ENCODE results near the gene SYT1. TPM values are rescaled to one million over a fixed set of nuclear protein-coding genes. Genes with fewer than 3 reads are reported as not detected.

The SYT1 gene
- total and polyA plus RNA-seq, 2 of the 8 experiments (the other 6 are each of a cell fraction or from before 2014, with no cell fraction given): 11.0 to 34.6 TPM

- ChIA-PET CTCF (ENCODE audit: partially characterized antibody) (interaction anchor here (1.0 kb wide), 1 partner anchor 270 kb away, joined by 3 read pairs; no protein-coding TSS in a partner anchor), POLR2A (ENCODE audit: partially characterized antibody) (no interaction called here)
- Histone ChIP-seq H3K18ac (ENCODE audit: extremely low read depth, low read length) (no peak overlapping the region), H3K36me3 (ENCODE audit: control insufficient read depth in 2 of 4, insufficient read depth in 4 of 4, low read length in 3 of 4) (no peaks in the 10 kb centered on the region), H2BK12ac (ENCODE audit: low read depth, low read length) (no peak overlapping the region), H3K56ac (replicated peaks; ENCODE audit: insufficient read length, low read depth, low read length) (no peak overlapping the region), H4K5ac (ENCODE audit: insufficient read length, low read depth, low read length) (no peak overlapping the region), H3K9ac (replicated peaks in 1 of 4; ENCODE audit: extremely low read depth in 1 of 4, low read depth in 3 of 4, low read length in 3 of 4) (no peak overlapping the region), H2BK120ac (replicated peaks; ENCODE audit: low read depth, low read length) (no peak overlapping the region), H3K9me3 (ENCODE audit: insufficient read depth in 2 of 2, low read depth in 1 of 2, low read length in 1 of 2) (no peaks in the 10 kb centered on the region), H2AFZ (ENCODE audit: low read length) (no peak overlapping the region), H4K91ac (replicated peaks; ENCODE audit: insufficient read length, low read length) (no peak overlapping the region), H4K8ac (ENCODE audit: extremely low read depth, insufficient read depth, low read length) (no peak overlapping the region), H3K23me2 (ENCODE audit: low read depth, low read length) (peaks cover 1% of the 10 kb centered on the region; the same call in 1 of the 2 replicates), H2AK5ac (ENCODE audit: low read depth, low read length) (no peak overlapping the region), H2BK20ac (ENCODE audit: low read length) (no peak overlapping the region), H3K27me3 (replicated peaks in 1 of 4; ENCODE audit: control insufficient read depth in 3 of 4, extremely low read depth in 1 of 4, insufficient read depth in 3 of 4, low read length in 3 of 4) (no peaks in the 10 kb centered on the region), H2BK15ac (ENCODE audit: low read length) (no peak overlapping the region), H3K14ac (ENCODE audit: insufficient read length) (no peak overlapping the region), H3K4me2 (ENCODE audit: insufficient read depth in 1 of 2, low read depth in 2 of 2, low read length in 2 of 2) (no peak overlapping the region), H3K23ac (ENCODE audit: insufficient read length) (no peak overlapping the region), H3K79me2 (ENCODE audit: control insufficient read depth in 1 of 2, insufficient read depth in 2 of 2, low read length in 2 of 2) (no peaks in the 10 kb centered on the region), H3K79me1 (ENCODE audit: low read depth, low read length) (no peaks in the 10 kb centered on the region), H3K4ac (replicated peaks; ENCODE audit: insufficient read length, low read depth, low read length) (no peak overlapping the region), H3K27ac (ENCODE audit: low read depth, low read length) (no peak overlapping the region), H4K20me1 (replicated peaks in 1 of 2; ENCODE audit: control insufficient read depth in 1 of 2, insufficient read depth in 2 of 2, low read length in 2 of 2) (no peaks in the 10 kb centered on the region), H3K4me1 (replicated peaks in 1 of 4; ENCODE audit: control insufficient read depth in 3 of 4, insufficient read depth in 4 of 4, low read length in 3 of 4) (peaks cover 0 to 10% (median 5%) of the 10 kb centered on the region in 4 experiments; a peak in 5 of 7 replicates), H2BK5ac (ENCODE audit: low read depth, low read length) (no peak overlapping the region), H3K4me3 (ENCODE audit: extremely low read depth in 1 of 4, insufficient read depth in 2 of 4, low read depth in 3 of 4, low read length in 4 of 4) (no peak overlapping the region)
- 68% methylated on average over 2 of the region's 2 CpGs; no CpG with 5 or more reads in 1 of the 2 experiments for WGBS, 2 experiments (ENCODE audit: extremely low coverage in 1 of 2, insufficient coverage in 1 of 2, insufficient read length in 1 of 2, insufficient replicate concordance in 2 of 2, low coverage in 1 of 2, low lambda C conversion rate in 2 of 2, missing lambda C conversion rate in 1 of 2)
- TF ChIP-seq SAP30 (IDR thresholded peaks at IDR 0.05; ENCODE audit: insufficient read depth, insufficient replicate concordance, low read length) (no peak), FOSL1 (IDR thresholded peaks at IDR 0.05; ENCODE audit: insufficient read depth, low read depth, low read length) (no peak), EZH2 (IDR thresholded peaks at IDR 0.05; ENCODE audit: low read depth, low read length, severe bottlenecking) (no peak), ATF3 (IDR thresholded peaks at IDR 0.05; ENCODE audit: insufficient read depth, low read depth, low read length) (no peak), SP2 (IDR thresholded peaks at IDR 0.05; ENCODE audit: low read length) (no peak)
- FAIRE-seq: no peak
- no peak for DNase-seq (ENCODE audit: low read depth in 1 of 2, low spot score in 2 of 2)
Observed at GRCh38 chr12:79482921-79483320, 618.3 kb downstream of the SYT1 start.

Data from H1 (cell line).